Activated naive CD4-positive, alpha-beta T cell treated with anti-CD3 and anti-CD28 coated beads, Interleukin-2, amount 50 U/mL, for 24 hours (primary cell): ENCODE data around the gene ACVR1B.

ENCODE experiments used
- H3K27ac Mint-ChIP-seq: one replicate; pipeline ENCODE4 v1.8.0; 2021; ENCODE audit warnings: mild to moderate bottlenecking, mixed read lengths
- H3K27me3 Mint-ChIP-seq: one replicate; pipeline ENCODE4 v1.8.0; 2021; ENCODE audit warnings: mixed read lengths
- H3K36me3 Mint-ChIP-seq: one replicate; pipeline ENCODE4 v1.8.0; 2021; ENCODE audit warnings: mixed read lengths
- H3K4me1 Mint-ChIP-seq: one replicate; pipeline ENCODE4 v1.8.0; 2021; ENCODE audit warnings: mixed read lengths
- H3K4me3 Mint-ChIP-seq: one replicate; pipeline ENCODE4 v1.8.0; 2021; ENCODE audit warnings: mild to moderate bottlenecking, mixed read lengths
- H3K9me3 Mint-ChIP-seq: one replicate; pipeline ENCODE4 v1.8.0; 2021; ENCODE audit warnings: mixed read lengths

ACVR1B gene

DNA sequence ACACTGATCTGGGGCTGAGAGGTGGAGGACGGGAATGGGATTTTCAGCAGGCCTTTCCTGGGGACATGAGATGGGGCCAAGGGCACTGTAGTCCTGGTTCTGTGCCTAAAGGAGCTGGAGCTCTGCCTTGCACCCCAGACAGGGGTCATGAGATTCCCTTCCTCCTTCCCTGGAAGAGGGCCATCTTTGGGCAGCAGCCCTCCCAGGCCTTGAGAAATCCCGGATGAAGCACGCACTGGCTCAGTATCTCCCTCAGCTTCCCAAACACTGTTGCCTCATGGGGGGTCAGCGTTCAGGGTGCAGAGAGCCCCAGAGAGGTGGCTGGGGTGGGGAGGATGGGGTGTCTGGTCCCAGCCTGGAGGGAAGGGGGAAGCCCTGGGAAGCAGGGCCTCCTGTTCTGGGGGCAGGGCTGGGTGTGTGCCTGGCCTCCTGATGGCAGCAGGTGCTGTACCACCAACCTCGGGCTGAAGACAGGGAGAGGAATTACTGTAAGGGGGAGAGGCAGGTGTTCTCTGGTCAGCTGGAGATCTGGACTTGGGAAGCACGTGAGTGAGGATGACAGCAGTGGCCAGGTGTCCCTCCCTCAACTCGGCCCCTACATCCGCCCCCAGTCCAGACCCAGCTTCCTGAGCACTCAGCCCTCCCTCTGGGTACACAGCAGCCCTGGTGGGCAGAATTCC lies 91.3 kb downstream of the ACVR1B start:
- Mint-ChIP-seq H3K9me3 (no peaks in the 10 kb centered on the region), H3K4me3 (peak overlapping the region; percentile 49), H3K27me3 (no peaks in the 10 kb centered on the region), H3K27ac (no peak overlapping the region), H3K36me3 (no peaks in the 10 kb centered on the region), H3K4me1 (peaks cover 46% of the 10 kb centered on the region)

DNA sequence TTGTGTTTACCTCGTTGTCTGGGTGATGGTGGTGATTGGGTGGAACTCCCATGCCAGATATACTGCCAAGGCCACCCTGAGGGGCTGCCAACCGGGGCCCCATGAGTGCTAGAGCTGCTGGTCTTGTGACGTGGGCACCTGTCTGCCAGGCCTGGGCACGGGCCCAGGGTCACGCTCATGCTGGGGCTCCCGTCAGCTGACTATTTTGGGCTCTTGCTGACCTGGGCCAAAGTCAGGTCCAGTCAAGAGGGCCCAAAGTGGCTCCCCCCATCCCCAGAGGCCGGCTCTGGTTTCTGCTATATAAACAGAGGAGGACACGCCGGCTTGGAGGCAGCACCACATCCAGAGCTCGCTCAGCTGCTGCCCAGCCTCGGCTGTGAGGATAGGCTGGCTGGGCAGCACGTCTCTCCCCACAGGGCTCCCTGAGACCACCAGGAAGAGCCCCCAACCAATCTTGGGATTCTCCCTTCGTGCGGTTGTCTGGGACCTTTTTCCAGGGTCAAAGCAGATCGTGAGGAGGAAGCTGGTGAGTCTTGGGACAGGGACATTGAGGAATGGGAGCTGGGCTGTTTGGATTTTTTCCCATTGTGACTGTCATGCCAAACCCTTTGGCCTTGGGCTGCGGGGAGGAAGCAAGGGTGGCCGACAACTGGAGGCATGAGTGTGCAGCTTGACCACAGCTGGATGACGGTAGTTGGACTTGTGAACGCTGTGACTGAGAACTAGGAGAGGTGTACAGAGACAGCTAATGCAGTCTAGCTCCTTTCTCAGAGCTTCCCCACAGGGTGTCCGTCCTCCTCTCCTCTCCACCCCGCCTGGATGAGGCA lies 92.1 kb downstream of the ACVR1B start:
- no peak overlapping the region for H3K27ac Mint-ChIP-seq
- H3K4me3 Mint-ChIP-seq = no peak overlapping the region
- peaks cover 40% of the 10 kb centered on the region for H3K4me1 Mint-ChIP-seq
- no peaks in the 10 kb centered on the region for H3K27me3 Mint-ChIP-seq
- no peaks in the 10 kb centered on the region for H3K36me3 Mint-ChIP-seq
- H3K9me3 Mint-ChIP-seq = no peaks in the 10 kb centered on the region

DNA sequence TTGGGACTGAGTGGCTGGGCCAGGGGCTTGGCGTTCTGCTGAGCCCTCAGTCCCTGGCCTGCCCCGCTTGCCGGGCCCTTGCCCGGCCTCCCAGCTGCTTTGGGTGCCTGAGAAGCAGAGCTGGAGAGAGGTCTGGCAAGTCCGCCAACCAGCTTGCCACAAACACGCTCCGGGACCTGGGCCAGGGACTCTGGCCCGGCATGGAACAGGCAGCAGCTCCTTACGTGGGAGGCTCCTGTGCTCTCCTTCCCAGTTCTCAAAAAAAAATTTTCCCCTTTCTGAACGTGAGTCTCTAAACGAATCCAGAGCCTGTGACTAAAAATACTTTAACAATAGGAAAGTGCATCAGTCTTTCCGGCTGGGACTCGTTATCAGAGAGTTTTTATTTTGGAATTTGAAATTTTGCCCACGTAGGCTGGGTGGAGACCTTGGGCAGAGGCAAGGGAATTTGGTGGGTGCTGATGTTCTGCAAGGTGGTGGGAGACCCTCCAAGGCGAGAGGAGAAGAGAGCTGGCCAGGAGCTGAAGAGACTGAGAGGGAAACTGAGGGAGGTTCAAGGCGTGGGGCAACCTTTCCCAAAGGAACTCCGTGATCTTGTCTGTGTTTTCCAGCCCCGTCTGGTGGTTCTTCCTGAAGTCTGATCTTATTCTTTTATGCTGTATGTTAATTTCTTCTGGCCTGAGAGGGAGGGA lies 92.9 kb downstream of the ACVR1B start:
- Mint-ChIP-seq H3K36me3 (no peaks in the 10 kb centered on the region), H3K9me3 (no peaks in the 10 kb centered on the region), H3K4me3 (no peak overlapping the region), H3K27me3 (no peaks in the 10 kb centered on the region), H3K27ac (no peak overlapping the region), H3K4me1 (peaks cover 36% of the 10 kb centered on the region)

DNA sequence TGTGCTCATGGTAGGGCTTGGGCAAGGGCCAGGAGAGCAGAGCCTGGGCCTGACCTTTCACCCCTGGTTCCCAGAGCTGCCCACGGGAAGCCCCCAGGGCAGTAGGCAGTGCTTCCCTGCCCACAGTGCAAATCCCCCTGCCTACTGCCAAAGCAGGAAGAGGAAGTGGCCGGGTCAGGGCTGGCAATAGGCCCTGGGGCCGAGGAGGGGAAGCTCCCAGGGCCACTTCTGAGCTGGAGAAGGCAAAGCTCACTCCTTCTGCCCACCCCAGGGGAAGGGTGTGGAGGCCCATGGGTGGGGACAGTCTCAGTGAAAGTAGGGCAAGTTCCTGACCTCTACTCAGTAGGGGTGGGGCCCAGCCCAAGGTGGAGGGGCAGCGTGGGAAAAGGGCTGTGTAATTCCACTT lies 94.3 kb downstream of the ACVR1B start:
- Mint-ChIP-seq H3K4me1 (peaks cover 34% of the 10 kb centered on the region), H3K27ac (no peak overlapping the region), H3K4me3 (no peak overlapping the region), H3K9me3 (no peaks in the 10 kb centered on the region), H3K36me3 (no peaks in the 10 kb centered on the region), H3K27me3 (no peaks in the 10 kb centered on the region)
